Measurements from ENCODE around the gene ALG12.

- TF ChIP-seq CTCF (IDR thresholded peaks at IDR 0.05) (no peak), POLR2A (IDR thresholded peaks at IDR 0.05) (no peak), EP300 (IDR thresholded peaks at IDR 0.05; ENCODE audit: low read depth) (no peak), POLR2AphosphoS5 (IDR thresholded peaks at IDR 0.05) (no peak)
Measured at GRCh38 chr22:49922484-49922883, 4.2 kb upstream of the ALG12 start.
